ENCODE data around the gene BCAS1. TPM values are rescaled to one million over a fixed set of nuclear protein-coding genes. Genes with fewer than 3 reads are reported as not detected.

The BCAS1 gene
- total RNA-seq, 2 donors from 2014 or later: not detected

GRCh38 chr20:54044156-54044555, 26.2 kb downstream of the BCAS1 start:
- H3K9ac ChIP-seq (ENCODE audit: extremely low read depth, low read length, poor library complexity, severe bottlenecking): no peak overlapping the region
- no peak for DNase-seq
- Mint-ChIP-seq H3K27me3 (ENCODE audit: insufficient read depth) (no peaks in the 10 kb centered on the region), H3K4me3 (no peak overlapping the region), H3K36me3 (ENCODE audit: low read depth) (no peaks in the 10 kb centered on the region), H3K27ac (no peak overlapping the region), H3K9me3 (no peaks in the 10 kb centered on the region), H3K4me1 (no peaks in the 10 kb centered on the region)
- no peaks in the 10 kb centered on the region for H3K9me3 ChIP-seq (ENCODE audit: control insufficient read depth, low read length)
- H3K4me1 ChIP-seq (ENCODE audit: control insufficient read depth, insufficient read depth, low read length): no peaks in the 10 kb centered on the region
- TF ChIP-seq, protein P1, sequence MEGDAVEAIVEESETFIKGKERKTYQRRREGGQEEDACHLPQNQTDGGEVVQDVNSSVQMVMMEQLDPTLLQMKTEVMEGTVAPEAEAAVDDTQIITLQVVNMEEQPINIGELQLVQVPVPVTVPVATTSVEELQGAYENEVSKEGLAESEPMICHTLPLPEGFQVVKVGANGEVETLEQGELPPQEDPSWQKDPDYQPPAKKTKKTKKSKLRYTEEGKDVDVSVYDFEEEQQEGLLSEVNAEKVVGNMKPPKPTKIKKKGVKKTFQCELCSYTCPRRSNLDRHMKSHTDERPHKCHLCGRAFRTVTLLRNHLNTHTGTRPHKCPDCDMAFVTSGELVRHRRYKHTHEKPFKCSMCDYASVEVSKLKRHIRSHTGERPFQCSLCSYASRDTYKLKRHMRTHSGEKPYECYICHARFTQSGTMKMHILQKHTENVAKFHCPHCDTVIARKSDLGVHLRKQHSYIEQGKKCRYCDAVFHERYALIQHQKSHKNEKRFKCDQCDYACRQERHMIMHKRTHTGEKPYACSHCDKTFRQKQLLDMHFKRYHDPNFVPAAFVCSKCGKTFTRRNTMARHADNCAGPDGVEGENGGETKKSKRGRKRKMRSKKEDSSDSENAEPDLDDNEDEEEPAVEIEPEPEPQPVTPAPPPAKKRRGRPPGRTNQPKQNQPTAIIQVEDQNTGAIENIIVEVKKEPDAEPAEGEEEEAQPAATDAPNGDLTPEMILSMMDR (conservative IDR thresholded peaks at IDR 0.05): no peak
- H3K27ac ChIP-seq (ENCODE audit: low read depth, low read length): no peak overlapping the region
- H3K36me3 ChIP-seq (ENCODE audit: control insufficient read depth, insufficient read depth, low read length): no peaks in the 10 kb centered on the region
- no peaks in the 10 kb centered on the region for H3K27me3 ChIP-seq (ENCODE audit: control insufficient read depth, insufficient read depth, low read length, poor library complexity, severe bottlenecking)
- H3K4me3 ChIP-seq (ENCODE audit: low read length): no peak overlapping the region

GRCh38 chr20:54043076-54043967, 27.1 kb downstream of the BCAS1 start:
- Mint-ChIP-seq H3K27me3 (ENCODE audit: insufficient read depth) (no peaks in the 10 kb centered on the region), H3K36me3 (ENCODE audit: low read depth) (no peaks in the 10 kb centered on the region), H3K4me1 (no peaks in the 10 kb centered on the region), H3K27ac (no peak overlapping the region), H3K9me3 (no peaks in the 10 kb centered on the region), H3K4me3 (no peak overlapping the region)
- Histone ChIP-seq H3K36me3 (ENCODE audit: control insufficient read depth, insufficient read depth, low read length) (no peaks in the 10 kb centered on the region), H3K9ac (ENCODE audit: extremely low read depth, low read length, poor library complexity, severe bottlenecking) (no peak overlapping the region), H3K27me3 (ENCODE audit: control insufficient read depth, insufficient read depth, low read length, poor library complexity, severe bottlenecking) (no peaks in the 10 kb centered on the region), H3K4me1 (ENCODE audit: control insufficient read depth, insufficient read depth, low read length) (no peaks in the 10 kb centered on the region), H3K27ac (ENCODE audit: low read depth, low read length) (no peak overlapping the region), H3K4me3 (ENCODE audit: low read length) (no peak overlapping the region), H3K9me3 (ENCODE audit: control insufficient read depth, low read length) (no peaks in the 10 kb centered on the region)
- DNase-seq: no peak
- TF ChIP-seq, protein P1 (conservative IDR thresholded peaks at IDR 0.05): no peak
- WGBS, 2 experiments (ENCODE audit: insufficient coverage in 1 of 2, insufficient read length in 1 of 2): 83 to 95% methylated on average over 7 to 9 of the region's 9 CpGs

- DNase-seq: no peak
- H3K27me3 Mint-ChIP-seq (ENCODE audit: insufficient read depth): no peaks in the 10 kb centered on the region
- no peaks in the 10 kb centered on the region for H3K27me3 ChIP-seq (ENCODE audit: control insufficient read depth, insufficient read depth, low read length, poor library complexity, severe bottlenecking)
- H3K4me3 Mint-ChIP-seq: no peak overlapping the region
- no peaks in the 10 kb centered on the region for H3K4me1 ChIP-seq (ENCODE audit: control insufficient read depth, insufficient read depth, low read length)
- H3K36me3 ChIP-seq (ENCODE audit: control insufficient read depth, insufficient read depth, low read length): no peaks in the 10 kb centered on the region
- no peak overlapping the region for H3K4me3 ChIP-seq (ENCODE audit: low read length)
- no peaks in the 10 kb centered on the region for H3K9me3 Mint-ChIP-seq
- H3K4me1 Mint-ChIP-seq: no peaks in the 10 kb centered on the region
- H3K36me3 Mint-ChIP-seq (ENCODE audit: low read depth): no peaks in the 10 kb centered on the region
- no peak overlapping the region for H3K9ac ChIP-seq (ENCODE audit: extremely low read depth, low read length, poor library complexity, severe bottlenecking)
- TF ChIP-seq, protein P1 (conservative IDR thresholded peaks at IDR 0.05): no peak
- WGBS, 2 experiments (ENCODE audit: insufficient coverage in 1 of 2, insufficient read length in 1 of 2): 87% methylated on average over 3 of the region's 4 CpGs; no CpG with 5 or more reads in 1 of the 2 experiments
- no peak overlapping the region for H3K27ac Mint-ChIP-seq
- no peaks in the 10 kb centered on the region for H3K9me3 ChIP-seq (ENCODE audit: control insufficient read depth, low read length)
- H3K27ac ChIP-seq (ENCODE audit: low read depth, low read length): no peak overlapping the region
Measured at GRCh38 chr20:54042021-54042420, 28.4 kb downstream of the BCAS1 start.
